Fibroblast of lung (primary cell): ENCODE results near the gene USP20. TPM values are rescaled to one million over a fixed set of nuclear protein-coding genes. Genes with fewer than 3 reads are reported as not detected.

ENCODE experiments used
- DNase-seq, 2 donors: peaks; one replicate each; pipeline versions ENCODE4 v3.0.0 to v3.0.0-alpha.2; 2010; ENCODE audit warnings: low read depth in 2 of 2
- H2AFZ ChIP-seq: 2 replicates; pipeline ENCODE4 v1.5.1; 2012; ENCODE audit warnings: low read length, control low read depth, inconsistent platforms
- H3K27ac ChIP-seq: 2 replicates; pipeline ENCODE4 v1.5.1; 2011; ENCODE audit warnings: low read length, control low read depth; ENCODE audit not compliant: insufficient read depth
- H3K27me3 ChIP-seq: 2 replicates; pipeline ENCODE4 v1.5.1; 2011; ENCODE audit warnings: mild to moderate bottlenecking, low read length; ENCODE audit not compliant: control insufficient read depth, insufficient read depth
- H3K36me3 ChIP-seq: 2 replicates; pipeline ENCODE4 v1.5.1; 2011; ENCODE audit warnings: low read length; ENCODE audit not compliant: control insufficient read depth, insufficient read depth
- H3K4me1 ChIP-seq: 2 replicates; pipeline ENCODE4 v1.5.1; 2011; ENCODE audit warnings: low read length; ENCODE audit not compliant: control insufficient read depth, insufficient read depth; ENCODE audit errors: extremely low read depth
- H3K4me2 ChIP-seq: 2 replicates; pipeline ENCODE4 v1.5.1; 2011; ENCODE audit warnings: low read length, control low read depth; ENCODE audit not compliant: insufficient read depth; ENCODE audit errors: extremely low read depth
- H3K4me3 ChIP-seq, 4 experiments: fragments of 200-600 bp in 1 of 4; sonication (generic) in 1 of 4; replicated peaks in 1 of 4; 2 replicates each; pipeline ENCODE4 v1.5.1; 2011 to 2016; ENCODE audit warnings: low read length in 4 of 4, low read depth in 3 of 4, mild to moderate bottlenecking in 3 of 4, control low read depth in 2 of 4, inconsistent platforms in 1 of 4, mixed read lengths in 1 of 4; ENCODE audit not compliant: insufficient read depth in 1 of 4; ENCODE audit errors: control extremely low read depth in 1 of 4
- H3K79me2 ChIP-seq: 2 replicates; pipeline ENCODE4 v1.5.1; 2012; ENCODE audit warnings: mild to moderate bottlenecking, low read length, inconsistent platforms; ENCODE audit not compliant: control insufficient read depth, insufficient read depth
- H3K9ac ChIP-seq: 2 replicates; pipeline ENCODE4 v1.5.1; 2011; ENCODE audit warnings: mild to moderate bottlenecking, low read length, control low read depth; ENCODE audit not compliant: insufficient read depth
- H3K9me3 ChIP-seq: 2 replicates; pipeline ENCODE4 v1.5.1; 2012; ENCODE audit warnings: low read depth, low read length; ENCODE audit not compliant: control insufficient read depth, insufficient read depth
- H4K20me1 ChIP-seq: 2 replicates; pipeline ENCODE4 v1.5.1; 2011; ENCODE audit warnings: low read length; ENCODE audit not compliant: control insufficient read depth, insufficient read depth; ENCODE audit errors: extremely low read depth
- EZH2 ChIP-seq: IDR thresholded peaks from 2 replicates; pipeline ENCODE4 v1.5.1; 2012; ENCODE audit warnings: low read length, control low read depth, mild to moderate bottlenecking; ENCODE audit errors: missing control alignments
- polyA plus RNA-seq, 2 donors: library from polyadenylated mRNA; depleted of rRNA in 1 of 2; stranded (reverse) in 1 of 2; unstranded in 1 of 2; fragments of >200 nt; gene quantifications; 2 replicates each; pipeline ENCODE4 v1.2.1, GENCODE V29; 2011 to 2012; ENCODE audit warnings: missing spikeins in 1 of 2
- total RNA-seq: library from RNA; depleted of rRNA; stranded (reverse); fragments of >200 nt; gene quantifications from 2 replicates; pipeline ENCODE4 v1.2.1, GENCODE V29; 2014
- TF ChIP-seq, protein P1 (sequence below), 2 donors: IDR thresholded peaks in 1 of 2; conservative IDR thresholded peaks in 1 of 2; 1 replicate in 1 of 2; 2 replicates in 1 of 2; pipeline ENCODE4 v1.5.1; 2011 to 2012; ENCODE audit warnings: low read length in 2 of 2, control low read depth in 1 of 2, inconsistent platforms in 1 of 2, low read depth in 1 of 2, mild to moderate bottlenecking in 1 of 2

USP20 gene
- total and polyA plus RNA-seq, 2 donors (not counting 1 experiment from before 2014, with no cell fraction given) = 6.7 to 12.9 TPM

- Histone ChIP-seq H4K20me1 (no peaks in the 10 kb centered on the region), H3K4me2 (no peak overlapping the region), H3K36me3 (no peaks in the 10 kb centered on the region), H3K27ac (no peak overlapping the region), H3K9ac (no peak overlapping the region), H3K4me1 (peaks cover 7% of the 10 kb centered on the region), H2AFZ (no peak overlapping the region), H3K27me3 (no peaks in the 10 kb centered on the region), H3K79me2 (no peaks in the 10 kb centered on the region), H3K9me3 (no peaks in the 10 kb centered on the region), H3K4me3 (no peak overlapping the region)
- TF ChIP-seq EZH2 = no peak
- TF ChIP-seq, protein P1, sequence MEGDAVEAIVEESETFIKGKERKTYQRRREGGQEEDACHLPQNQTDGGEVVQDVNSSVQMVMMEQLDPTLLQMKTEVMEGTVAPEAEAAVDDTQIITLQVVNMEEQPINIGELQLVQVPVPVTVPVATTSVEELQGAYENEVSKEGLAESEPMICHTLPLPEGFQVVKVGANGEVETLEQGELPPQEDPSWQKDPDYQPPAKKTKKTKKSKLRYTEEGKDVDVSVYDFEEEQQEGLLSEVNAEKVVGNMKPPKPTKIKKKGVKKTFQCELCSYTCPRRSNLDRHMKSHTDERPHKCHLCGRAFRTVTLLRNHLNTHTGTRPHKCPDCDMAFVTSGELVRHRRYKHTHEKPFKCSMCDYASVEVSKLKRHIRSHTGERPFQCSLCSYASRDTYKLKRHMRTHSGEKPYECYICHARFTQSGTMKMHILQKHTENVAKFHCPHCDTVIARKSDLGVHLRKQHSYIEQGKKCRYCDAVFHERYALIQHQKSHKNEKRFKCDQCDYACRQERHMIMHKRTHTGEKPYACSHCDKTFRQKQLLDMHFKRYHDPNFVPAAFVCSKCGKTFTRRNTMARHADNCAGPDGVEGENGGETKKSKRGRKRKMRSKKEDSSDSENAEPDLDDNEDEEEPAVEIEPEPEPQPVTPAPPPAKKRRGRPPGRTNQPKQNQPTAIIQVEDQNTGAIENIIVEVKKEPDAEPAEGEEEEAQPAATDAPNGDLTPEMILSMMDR (conservative IDR thresholded peaks at IDR 0.05 in 1 of 2, IDR thresholded peaks at IDR 0.05 in 1 of 2; ENCODE audit: low read depth in 1 of 2, low read length in 2 of 2) = no peak
- no peak for DNase-seq
Measured at GRCh38 chr9:129801504-129801903, 33.8 kb upstream of the USP20 start.

DNA sequence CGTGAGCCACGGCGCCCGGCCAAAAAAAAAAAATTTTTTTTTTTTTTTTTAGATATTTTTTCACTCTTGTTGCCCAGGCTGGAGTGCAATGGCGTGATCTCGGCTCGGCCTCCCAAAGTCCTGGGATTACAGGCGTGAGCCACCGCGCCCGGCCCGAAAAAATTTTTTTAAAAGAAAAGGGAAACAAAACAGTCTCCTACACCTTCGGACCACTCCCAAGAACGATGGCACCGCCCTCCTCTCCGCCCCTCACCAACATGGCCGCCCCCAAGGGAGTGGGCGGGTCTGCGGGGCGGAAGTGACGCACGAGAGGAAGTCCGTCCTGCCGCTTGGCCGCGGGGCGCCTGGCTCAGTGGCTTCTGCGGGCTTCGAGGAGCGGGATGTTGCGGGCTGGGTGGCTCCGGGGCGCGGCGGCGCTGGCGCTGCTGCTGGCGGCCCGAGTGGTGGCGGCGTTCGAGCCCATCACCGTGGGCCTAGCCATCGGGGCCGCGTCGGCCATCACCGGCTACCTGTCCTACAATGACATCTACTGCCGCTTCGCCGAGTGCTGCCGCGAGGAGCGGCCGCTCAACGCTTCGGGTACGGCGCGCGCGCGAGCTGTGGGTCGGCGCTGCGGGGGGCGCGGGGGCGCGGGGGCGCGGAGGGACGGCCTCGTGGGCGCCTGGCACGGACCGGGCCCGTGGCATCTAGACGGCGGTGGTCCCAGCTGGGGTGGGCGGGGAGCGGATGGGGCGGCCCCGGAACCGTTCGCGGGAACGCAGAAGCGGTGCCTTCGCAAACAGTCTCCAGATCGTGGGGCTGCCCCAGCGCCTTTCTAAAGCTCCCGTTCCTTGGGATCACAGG is 32.2 kb upstream of the USP20 start, which contains the start of gene TOR1B:
TOR1B (plus strand) TSS at position 352 of the 843 bp plus-strand sequence; CDS start at position 381, 29 bp downstream.
- peaks cover 7% of the 10 kb centered on the region for H3K4me1 ChIP-seq
- peak within 1 kb of the TSS; percentile 85 for H2AFZ ChIP-seq
- H3K79me2 ChIP-seq = no peaks in the 10 kb centered on the region
- TF ChIP-seq, protein P1 (conservative IDR thresholded peaks at IDR 0.05 in 1 of 2, IDR thresholded peaks at IDR 0.05 in 1 of 2; ENCODE audit: low read depth in 1 of 2, low read length in 2 of 2) = no peak
- no peak for TF ChIP-seq EZH2
- no peaks in the 10 kb centered on the region for H4K20me1 ChIP-seq
- no peaks in the 10 kb centered on the region for H3K9me3 ChIP-seq
- H3K9ac ChIP-seq = peak within 1 kb of the TSS; percentile 74
- no peaks in the 10 kb centered on the region for H3K27me3 ChIP-seq
- peak within 1 kb of the TSS; percentile 66 for H3K27ac ChIP-seq
- no peaks in the 10 kb centered on the region for H3K36me3 ChIP-seq
- peak within 1 kb of the TSS; percentile 84 for H3K4me2 ChIP-seq
- DNase-seq = peak; percentile 89 to 91
- H3K4me3 ChIP-seq = peak within 1 kb of the TSS; percentile 79 to 88 (median 82)

GRCh38 chr9:129803676-129804060 is 31.6 kb upstream of the USP20 start:
- H2AFZ ChIP-seq = peak overlapping the region; percentile 47
- no peaks in the 10 kb centered on the region for H3K27me3 ChIP-seq
- H4K20me1 ChIP-seq = no peaks in the 10 kb centered on the region
- DNase-seq = no peak
- H3K4me1 ChIP-seq = peaks cover 7% of the 10 kb centered on the region
- H3K79me2 ChIP-seq = no peaks in the 10 kb centered on the region
- H3K36me3 ChIP-seq = peaks cover under 1% of the 10 kb centered on the region
- TF ChIP-seq, protein P1 (conservative IDR thresholded peaks at IDR 0.05 in 1 of 2, IDR thresholded peaks at IDR 0.05 in 1 of 2; ENCODE audit: low read depth in 1 of 2, low read length in 2 of 2) = no peak
- no peak for TF ChIP-seq EZH2
- H3K4me2 ChIP-seq = peak overlapping the region; percentile 84
- peak overlapping the region; percentile 79 to 88 (median 82) for H3K4me3 ChIP-seq
- no peaks in the 10 kb centered on the region for H3K9me3 ChIP-seq
- peak overlapping the region; percentile 54 for H3K9ac ChIP-seq
- peak overlapping the region; percentile 47 for H3K27ac ChIP-seq
